Testis (tissue), 3 donors: Measurements from ENCODE around the gene HLA-DOA. TPM values are rescaled to one million over a fixed set of nuclear protein-coding genes. Genes with fewer than 3 reads are reported as not detected.

Experiments
- DNase-seq: peaks from one replicate; pipeline ENCODE4 v3.0.0-alpha.2; 2019
- H3K27ac ChIP-seq, 2 donors: fragments of 200-600 bp; sonication (generic); one replicate each; pipeline ENCODE4 v1.5.1; 2019
- H3K27me3 ChIP-seq: fragments of 200-600 bp; sonication (generic); one replicate; pipeline ENCODE4 v1.5.1; 2019
- H3K36me3 ChIP-seq: fragments of 200-600 bp; sonication (generic); one replicate; pipeline ENCODE4 v1.5.1; 2017; ENCODE audit warnings: low read depth; ENCODE audit errors: missing control alignments
- H3K4me1 ChIP-seq: fragments of 200-600 bp; sonication (generic); one replicate; pipeline ENCODE4 v1.5.1; 2019
- H3K4me3 ChIP-seq, 2 donors: fragments of 200-600 bp; sonication (generic); one replicate each; pipeline ENCODE4 v1.5.1; 2017 to 2019
- H3K9me3 ChIP-seq: fragments of 200-600 bp; sonication (generic); one replicate; pipeline ENCODE4 v1.5.1; 2017
- CTCF ChIP-seq, 3 experiments: fragments of 450-650 bp in 2 of 3; fragments of 200-600 bp in 1 of 3; sonication (generic) in 1 of 3; IDR thresholded peaks; one replicate each; pipeline ENCODE4 v1.5.1; 2016 to 2019; ENCODE audit warnings: antibody characterized with exemption in 3 of 3, mild to moderate bottlenecking in 2 of 3, moderate library complexity in 1 of 3
- POLR2A ChIP-seq: fragments of 450-650 bp; IDR thresholded peaks from one replicate; pipeline ENCODE4 v1.6.1; 2017; ENCODE audit warnings: antibody characterized with exemption, mild to moderate bottlenecking, moderate library complexity
- WGBS, 2 donors: methylation state at CpG; one replicate each; pipeline ENCODE4 v1.1.5; 2018; 5-methylcytosine and 5-hydroxymethylcytosine counted together
- intact Hi-C: fragments of 100-400 bp; cut with DNase I; formaldehyde crosslinking; loops from one replicate; pipeline ENCODE4 v1.15.1; 2023; ENCODE audit warnings: low total_unique reads
- polyA plus RNA-seq: library from polyadenylated mRNA; stranded (reverse); fragments of 350-450 nt; fragmentation: Illumina TruSeq; extraction: RNeasy Lipid Tissue Mini Kit (QIAGEN cat#74804); gene quantifications from one replicate; pipeline ENCODE4 v1.2.3, GENCODE V29; 2014; ENCODE audit warnings: low read depth, low replicate concordance; ENCODE audit not compliant: insufficient read depth
- total RNA-seq, 2 donors: library from RNA; depleted of rRNA; stranded (reverse); fragments of >200 nt; gene quantifications; one replicate each; pipeline ENCODE4 v1.2.3, GENCODE V29; 2016

Gene HLA-DOA
- total and polyA plus RNA-seq, 3 donors from 2014 or later, result 1.2 to 13.5 (median 1.7) TPM

- DNase-seq, result no peak
- no peak overlapping the region for H3K4me3 ChIP-seq
- intact Hi-C loops, result loop anchor here (10.0 kb wide), 2 partner anchors 48 to 98 kb away; no protein-coding TSS in a partner anchor
- TF ChIP-seq CTCF (IDR thresholded peaks at IDR 0.05) (no peak), POLR2A (no peak)
- no peaks in the 10 kb centered on the region for H3K9me3 ChIP-seq
- no peaks in the 10 kb centered on the region for H3K4me1 ChIP-seq
- H3K27ac ChIP-seq, result no peak overlapping the region
- H3K36me3 ChIP-seq, result peaks cover 3% of the 10 kb centered on the region
- H3K27me3 ChIP-seq, result no peaks in the 10 kb centered on the region
- 50 to 55% methylated on average over 6 of the region's 6 CpGs for whole genome bisulfite sequencing, 2 donors
Measured at GRCh38 chr6:32982702-32983492, 26.5 kb downstream of the HLA-DOA start.

- intact Hi-C loops, result loop anchor here (10.0 kb wide), 2 partner anchors 47 to 97 kb away; no protein-coding TSS in a partner anchor
- Histone ChIP-seq H3K27me3 (no peaks in the 10 kb centered on the region), H3K27ac (no peak overlapping the region), H3K4me3 (no peak overlapping the region), H3K4me1 (peaks cover 3% of the 10 kb centered on the region), H3K9me3 (no peaks in the 10 kb centered on the region), H3K36me3 (peaks cover 3% of the 10 kb centered on the region)
- TF ChIP-seq POLR2A, result no peak
- TF ChIP-seq CTCF (IDR thresholded peaks at IDR 0.05), result no peak
- 51 to 54% methylated on average over 8 of the region's 8 CpGs for WGBS, 2 donors
- no peak for DNase-seq
Measured at GRCh38 chr6:32982084-32982701, 27.2 kb downstream of the HLA-DOA start.

GRCh38 chr6:32980488-32981038 is 28.8 kb downstream of the HLA-DOA start:
- Histone ChIP-seq H3K27me3 (no peaks in the 10 kb centered on the region), H3K9me3 (no peaks in the 10 kb centered on the region), H3K36me3 (peaks cover 3% of the 10 kb centered on the region), H3K27ac (no peak overlapping the region), H3K4me3 (no peak overlapping the region), H3K4me1 (peaks cover 16% of the 10 kb centered on the region)
- 65 to 77% methylated on average over 11 of the region's 11 CpGs for WGBS, 2 donors
- intact Hi-C loops, result loop anchor here (10.0 kb wide), 2 partner anchors 46 to 96 kb away; no protein-coding TSS in a partner anchor
- no peak for TF ChIP-seq POLR2A
- no peak for TF ChIP-seq CTCF (IDR thresholded peaks at IDR 0.05)
- DNase-seq, result no peak

- intact Hi-C loops, result loop anchor here (10.0 kb wide), 2 partner anchors 45 to 95 kb away; no protein-coding TSS in a partner anchor
- WGBS, 2 donors, result 85 to 91% methylated on average over 12 of the region's 12 CpGs
- no peak for DNase-seq
- Histone ChIP-seq H3K4me1 (peaks cover 20% of the 10 kb centered on the region), H3K4me3 (no peak overlapping the region), H3K27me3 (no peaks in the 10 kb centered on the region), H3K27ac (no peak overlapping the region), H3K36me3 (peaks cover 3% of the 10 kb centered on the region), H3K9me3 (no peaks in the 10 kb centered on the region)
- TF ChIP-seq POLR2A (no peak), CTCF (IDR thresholded peaks at IDR 0.05) (no peak)
Measured at GRCh38 chr6:32979720-32980487, 29.5 kb downstream of the HLA-DOA start.
